Fibroblast of lung (primary cell): ENCODE data around the gene HIVEP3. TPM values are rescaled to one million over a fixed set of nuclear protein-coding genes. Genes with fewer than 3 reads are reported as not detected.

Experiments
- DNase-seq, 2 donors: peaks; one replicate each; pipeline versions ENCODE4 v3.0.0 to v3.0.0-alpha.2; 2010; ENCODE audit warnings: low read depth in 2 of 2
- H2AFZ ChIP-seq: 2 replicates; pipeline ENCODE4 v1.5.1; 2012; ENCODE audit warnings: low read length, control low read depth, inconsistent platforms
- H3K27ac ChIP-seq: 2 replicates; pipeline ENCODE4 v1.5.1; 2011; ENCODE audit warnings: low read length, control low read depth; ENCODE audit not compliant: insufficient read depth
- H3K27me3 ChIP-seq: 2 replicates; pipeline ENCODE4 v1.5.1; 2011; ENCODE audit warnings: mild to moderate bottlenecking, low read length; ENCODE audit not compliant: control insufficient read depth, insufficient read depth
- H3K36me3 ChIP-seq: 2 replicates; pipeline ENCODE4 v1.5.1; 2011; ENCODE audit warnings: low read length; ENCODE audit not compliant: control insufficient read depth, insufficient read depth
- H3K4me1 ChIP-seq: 2 replicates; pipeline ENCODE4 v1.5.1; 2011; ENCODE audit warnings: low read length; ENCODE audit not compliant: control insufficient read depth, insufficient read depth; ENCODE audit errors: extremely low read depth
- H3K4me2 ChIP-seq: 2 replicates; pipeline ENCODE4 v1.5.1; 2011; ENCODE audit warnings: low read length, control low read depth; ENCODE audit not compliant: insufficient read depth; ENCODE audit errors: extremely low read depth
- H3K4me3 ChIP-seq, 4 experiments: fragments of 200-600 bp in 1 of 4; sonication (generic) in 1 of 4; replicated peaks in 1 of 4; 2 replicates each; pipeline ENCODE4 v1.5.1; 2011 to 2016; ENCODE audit warnings: low read length in 4 of 4, low read depth in 3 of 4, mild to moderate bottlenecking in 3 of 4, control low read depth in 2 of 4, inconsistent platforms in 1 of 4, mixed read lengths in 1 of 4; ENCODE audit not compliant: insufficient read depth in 1 of 4; ENCODE audit errors: control extremely low read depth in 1 of 4
- H3K79me2 ChIP-seq: 2 replicates; pipeline ENCODE4 v1.5.1; 2012; ENCODE audit warnings: mild to moderate bottlenecking, low read length, inconsistent platforms; ENCODE audit not compliant: control insufficient read depth, insufficient read depth
- H3K9ac ChIP-seq: 2 replicates; pipeline ENCODE4 v1.5.1; 2011; ENCODE audit warnings: mild to moderate bottlenecking, low read length, control low read depth; ENCODE audit not compliant: insufficient read depth
- H3K9me3 ChIP-seq: 2 replicates; pipeline ENCODE4 v1.5.1; 2012; ENCODE audit warnings: low read depth, low read length; ENCODE audit not compliant: control insufficient read depth, insufficient read depth
- H4K20me1 ChIP-seq: 2 replicates; pipeline ENCODE4 v1.5.1; 2011; ENCODE audit warnings: low read length; ENCODE audit not compliant: control insufficient read depth, insufficient read depth; ENCODE audit errors: extremely low read depth
- EZH2 ChIP-seq: IDR thresholded peaks from 2 replicates; pipeline ENCODE4 v1.5.1; 2012; ENCODE audit warnings: low read length, control low read depth, mild to moderate bottlenecking; ENCODE audit errors: missing control alignments
- polyA plus RNA-seq, 2 donors: library from polyadenylated mRNA; depleted of rRNA in 1 of 2; stranded (reverse) in 1 of 2; unstranded in 1 of 2; fragments of >200 nt; gene quantifications; 2 replicates each; pipeline ENCODE4 v1.2.1, GENCODE V29; 2011 to 2012; ENCODE audit warnings: missing spikeins in 1 of 2
- total RNA-seq: library from RNA; depleted of rRNA; stranded (reverse); fragments of >200 nt; gene quantifications from 2 replicates; pipeline ENCODE4 v1.2.1, GENCODE V29; 2014
- TF ChIP-seq, protein P1 (sequence below), 2 donors: IDR thresholded peaks in 1 of 2; conservative IDR thresholded peaks in 1 of 2; 1 replicate in 1 of 2; 2 replicates in 1 of 2; pipeline ENCODE4 v1.5.1; 2011 to 2012; ENCODE audit warnings: low read length in 2 of 2, control low read depth in 1 of 2, inconsistent platforms in 1 of 2, low read depth in 1 of 2, mild to moderate bottlenecking in 1 of 2

Gene HIVEP3
- total and polyA plus RNA-seq, 2 donors (not counting 1 experiment from before 2014, with no cell fraction given), result 0.83 to 3.2 TPM

DNA sequence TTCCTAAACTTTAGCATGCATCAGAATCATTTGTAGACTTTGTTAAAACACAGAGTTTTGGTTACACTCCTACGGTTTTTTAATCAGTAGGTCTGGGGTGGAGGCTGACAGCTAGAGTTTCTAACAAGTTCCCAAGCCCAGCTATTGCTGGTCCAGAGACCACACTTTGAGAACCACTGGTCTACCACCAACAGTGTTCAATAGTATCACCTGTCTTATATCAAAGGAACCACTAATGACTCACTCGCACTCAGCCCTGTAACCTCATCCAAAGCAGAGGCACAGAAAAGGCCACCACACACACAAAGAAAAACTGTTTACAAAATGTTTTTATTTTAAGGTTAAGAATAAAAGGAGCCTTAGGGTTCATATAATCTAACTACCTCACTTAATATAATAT, 68.7 kb downstream of the HIVEP3 start:
- Histone ChIP-seq H3K4me2 (no peak overlapping the region), H3K9me3 (no peaks in the 10 kb centered on the region), H3K4me3 (no peak overlapping the region), H3K4me1 (peaks cover 5% of the 10 kb centered on the region), H3K9ac (no peak overlapping the region), H3K36me3 (no peaks in the 10 kb centered on the region), H3K79me2 (no peaks in the 10 kb centered on the region), H2AFZ (no peak overlapping the region), H3K27ac (no peak overlapping the region), H4K20me1 (no peaks in the 10 kb centered on the region), H3K27me3 (no peaks in the 10 kb centered on the region)
- TF ChIP-seq EZH2, result no peak
- TF ChIP-seq, protein P1, sequence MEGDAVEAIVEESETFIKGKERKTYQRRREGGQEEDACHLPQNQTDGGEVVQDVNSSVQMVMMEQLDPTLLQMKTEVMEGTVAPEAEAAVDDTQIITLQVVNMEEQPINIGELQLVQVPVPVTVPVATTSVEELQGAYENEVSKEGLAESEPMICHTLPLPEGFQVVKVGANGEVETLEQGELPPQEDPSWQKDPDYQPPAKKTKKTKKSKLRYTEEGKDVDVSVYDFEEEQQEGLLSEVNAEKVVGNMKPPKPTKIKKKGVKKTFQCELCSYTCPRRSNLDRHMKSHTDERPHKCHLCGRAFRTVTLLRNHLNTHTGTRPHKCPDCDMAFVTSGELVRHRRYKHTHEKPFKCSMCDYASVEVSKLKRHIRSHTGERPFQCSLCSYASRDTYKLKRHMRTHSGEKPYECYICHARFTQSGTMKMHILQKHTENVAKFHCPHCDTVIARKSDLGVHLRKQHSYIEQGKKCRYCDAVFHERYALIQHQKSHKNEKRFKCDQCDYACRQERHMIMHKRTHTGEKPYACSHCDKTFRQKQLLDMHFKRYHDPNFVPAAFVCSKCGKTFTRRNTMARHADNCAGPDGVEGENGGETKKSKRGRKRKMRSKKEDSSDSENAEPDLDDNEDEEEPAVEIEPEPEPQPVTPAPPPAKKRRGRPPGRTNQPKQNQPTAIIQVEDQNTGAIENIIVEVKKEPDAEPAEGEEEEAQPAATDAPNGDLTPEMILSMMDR (conservative IDR thresholded peaks at IDR 0.05 in 1 of 2, IDR thresholded peaks at IDR 0.05 in 1 of 2; ENCODE audit: low read depth in 1 of 2, low read length in 2 of 2), result no peak
- no peak for DNase-seq

DNA sequence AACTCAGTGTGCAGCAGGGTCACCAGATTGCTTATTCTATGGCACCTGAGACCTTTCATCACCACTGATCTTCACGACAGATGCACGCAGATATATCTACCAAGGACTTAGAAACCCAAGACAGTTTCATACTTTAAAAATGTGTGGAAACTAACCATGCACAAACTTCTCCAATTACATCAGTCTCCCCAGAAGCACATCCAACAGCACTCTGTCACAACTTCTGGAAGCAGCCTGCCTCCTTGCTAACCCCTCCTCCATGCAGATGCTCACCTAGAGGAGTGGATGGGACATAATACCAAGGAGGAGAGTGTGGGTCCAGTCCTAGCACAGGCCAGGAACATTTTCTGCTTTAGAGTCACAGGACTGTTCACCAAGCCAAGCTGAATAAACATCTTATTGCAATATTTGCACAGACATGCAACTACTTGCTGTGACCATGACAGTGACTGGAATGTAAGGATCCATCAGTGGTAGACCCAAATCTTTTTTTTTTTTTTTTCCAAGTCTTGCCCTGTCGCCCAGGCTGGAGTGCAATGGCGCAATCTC, 69.4 kb downstream of the HIVEP3 start:
- H2AFZ ChIP-seq, result no peak overlapping the region
- no peaks in the 10 kb centered on the region for H4K20me1 ChIP-seq
- TF ChIP-seq, protein P1 (conservative IDR thresholded peaks at IDR 0.05 in 1 of 2, IDR thresholded peaks at IDR 0.05 in 1 of 2; ENCODE audit: low read depth in 1 of 2, low read length in 2 of 2), result no peak
- no peak for TF ChIP-seq EZH2
- H3K27ac ChIP-seq, result no peak overlapping the region
- H3K27me3 ChIP-seq, result no peaks in the 10 kb centered on the region
- H3K4me1 ChIP-seq, result peaks cover 5% of the 10 kb centered on the region
- no peaks in the 10 kb centered on the region for H3K36me3 ChIP-seq
- H3K79me2 ChIP-seq, result no peaks in the 10 kb centered on the region
- H3K4me2 ChIP-seq, result no peak overlapping the region
- H3K4me3 ChIP-seq, result no peak overlapping the region
- DNase-seq, result no peak
- H3K9ac ChIP-seq, result no peak overlapping the region
- no peaks in the 10 kb centered on the region for H3K9me3 ChIP-seq

DNA sequence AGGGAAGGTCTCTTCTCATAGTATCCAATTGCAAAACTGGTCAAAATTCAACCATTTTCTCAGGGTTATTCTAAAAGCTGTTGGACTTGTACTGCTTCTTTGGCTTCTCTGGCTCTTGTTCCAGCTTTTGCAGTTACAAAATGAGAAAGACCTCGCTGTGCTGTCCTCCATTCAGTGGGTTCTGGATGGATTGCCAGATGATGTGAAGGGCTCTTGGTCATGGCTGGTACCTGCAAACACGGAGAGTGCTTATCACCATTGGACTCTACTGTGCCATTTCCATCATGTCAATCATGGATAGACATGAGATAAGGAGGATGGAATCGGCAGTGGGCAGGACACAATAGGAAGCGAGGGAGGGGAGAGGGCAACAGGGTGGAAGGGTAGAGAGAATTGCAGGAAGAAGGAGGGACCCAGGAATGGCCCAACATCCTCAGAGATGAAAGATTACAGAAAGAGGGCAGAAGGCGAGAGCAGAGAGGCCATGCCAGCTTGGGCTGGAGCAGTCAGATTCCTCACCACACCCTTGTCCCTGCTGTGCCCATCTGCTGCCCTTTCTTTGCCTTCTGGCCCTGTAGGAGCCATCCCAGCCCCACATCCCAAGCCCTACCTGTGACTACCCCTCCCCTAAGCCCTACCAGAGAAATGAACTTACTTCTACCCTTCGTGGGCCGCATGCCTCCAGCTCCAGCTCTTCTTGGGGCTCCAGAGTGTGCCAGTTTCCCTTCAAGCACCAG, 70.3 kb downstream of the HIVEP3 start:
- H3K4me3 ChIP-seq, result no peak overlapping the region
- no peak overlapping the region for H2AFZ ChIP-seq
- H3K9ac ChIP-seq, result no peak overlapping the region
- no peak overlapping the region for H3K4me2 ChIP-seq
- H3K27ac ChIP-seq, result no peak overlapping the region
- no peaks in the 10 kb centered on the region for H3K9me3 ChIP-seq
- no peak for DNase-seq
- H3K4me1 ChIP-seq, result peaks cover 5% of the 10 kb centered on the region
- TF ChIP-seq EZH2, result no peak
- TF ChIP-seq, protein P1 (conservative IDR thresholded peaks at IDR 0.05 in 1 of 2, IDR thresholded peaks at IDR 0.05 in 1 of 2; ENCODE audit: low read depth in 1 of 2, low read length in 2 of 2), result no peak
- no peaks in the 10 kb centered on the region for H4K20me1 ChIP-seq
- no peaks in the 10 kb centered on the region for H3K27me3 ChIP-seq
- H3K36me3 ChIP-seq, result no peaks in the 10 kb centered on the region
- H3K79me2 ChIP-seq, result no peaks in the 10 kb centered on the region
